Stimulated activated naive CD8-positive, alpha-beta T cell treated with anti-CD3 and anti-CD28 coated beads, Interleukin-15, Interleukin-2, amounts not matched to agents 100 ng/mL and 50 ng/mL, for 24 hours (primary cell): Measurements from ENCODE around the gene RHBG.

ENCODE experiments used
- H3K27ac Mint-ChIP-seq: one replicate; pipeline ENCODE4 v1.8.0; 2021; ENCODE audit warnings: mild to moderate bottlenecking, mixed read lengths
- H3K27me3 Mint-ChIP-seq: one replicate; pipeline ENCODE4 v1.8.0; 2021; ENCODE audit warnings: mixed read lengths
- H3K36me3 Mint-ChIP-seq: one replicate; pipeline ENCODE4 v1.8.0; 2021; ENCODE audit warnings: low read depth, mixed read lengths
- H3K4me1 Mint-ChIP-seq: one replicate; pipeline ENCODE4 v1.8.0; 2021; ENCODE audit warnings: low read depth, mixed read lengths
- H3K4me3 Mint-ChIP-seq: one replicate; pipeline ENCODE4 v1.8.0; 2021; ENCODE audit warnings: mild to moderate bottlenecking, mixed read lengths
- H3K9me3 Mint-ChIP-seq: one replicate; pipeline ENCODE4 v1.8.0; 2021; ENCODE audit warnings: mixed read lengths

RHBG gene

DNA sequence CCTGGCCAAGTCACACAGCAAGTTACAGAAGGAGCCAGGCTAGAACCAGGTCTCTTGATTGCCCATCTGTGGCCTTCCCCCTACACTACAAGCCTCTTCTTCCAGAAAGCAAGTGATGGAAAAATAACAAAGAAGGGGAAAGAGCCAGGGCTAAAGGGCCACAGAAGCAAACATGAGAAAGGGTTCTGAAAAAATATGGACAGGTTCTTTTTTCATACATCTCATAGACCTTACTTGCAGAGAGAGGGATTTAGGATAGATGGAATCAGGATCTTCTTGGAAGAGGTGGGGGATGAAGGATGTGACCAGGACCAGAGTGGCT lies 3.2 kb downstream of the RHBG start:
- Mint-ChIP-seq H3K9me3 (no peaks in the 10 kb centered on the region), H3K27me3 (peaks cover 58% of the 10 kb centered on the region), H3K4me3 (no peak overlapping the region), H3K4me1 (no peaks in the 10 kb centered on the region), H3K36me3 (no peaks in the 10 kb centered on the region), H3K27ac (no peak overlapping the region)

DNA sequence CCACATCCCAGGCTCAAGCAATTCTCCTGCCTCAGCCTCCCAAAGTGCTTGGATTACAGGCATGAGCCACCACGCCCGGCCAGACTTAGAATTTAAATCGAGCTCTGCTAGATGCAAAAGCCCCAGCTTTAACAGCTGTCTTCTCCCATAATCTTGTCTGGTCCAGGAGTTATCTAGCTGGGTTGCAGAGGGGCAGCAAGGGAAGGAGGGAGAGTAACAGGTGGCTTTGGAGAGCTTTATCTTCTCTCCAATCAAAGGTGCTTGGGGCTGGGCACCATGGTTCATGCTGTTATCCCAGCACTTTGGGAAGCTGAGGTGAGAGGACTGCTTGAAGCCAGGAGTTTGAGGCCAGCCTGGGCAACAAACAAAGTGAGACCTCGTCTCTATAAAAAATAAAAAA lies 3.9 kb downstream of the RHBG start:
- H3K9me3 Mint-ChIP-seq, result no peaks in the 10 kb centered on the region
- H3K4me3 Mint-ChIP-seq, result no peak overlapping the region
- no peaks in the 10 kb centered on the region for H3K4me1 Mint-ChIP-seq
- H3K36me3 Mint-ChIP-seq, result no peaks in the 10 kb centered on the region
- H3K27ac Mint-ChIP-seq, result no peak overlapping the region
- H3K27me3 Mint-ChIP-seq, result peaks cover 57% of the 10 kb centered on the region

DNA sequence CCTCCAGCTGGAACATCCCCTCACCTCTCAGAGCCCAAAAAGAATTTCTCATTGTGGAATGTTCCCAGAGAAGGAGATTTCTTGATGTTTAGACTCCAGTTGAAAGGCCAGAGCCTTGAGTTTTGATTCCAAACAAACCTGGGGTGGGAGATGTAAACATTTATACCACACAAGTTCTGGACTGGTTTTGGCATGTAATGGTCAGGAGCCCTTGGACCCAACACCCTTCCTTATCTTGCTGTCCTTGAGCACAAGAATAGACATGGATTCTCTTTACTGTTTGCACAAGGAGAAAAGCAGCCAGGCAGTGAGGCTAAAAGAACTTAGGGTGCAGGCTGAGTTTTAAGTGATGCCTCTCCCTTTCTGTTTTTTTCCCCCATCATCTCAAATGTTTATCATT lies 4.5 kb downstream of the RHBG start:
- Mint-ChIP-seq H3K4me1 (no peaks in the 10 kb centered on the region), H3K27me3 (peaks cover 51% of the 10 kb centered on the region), H3K27ac (no peak overlapping the region), H3K4me3 (no peak overlapping the region), H3K9me3 (no peaks in the 10 kb centered on the region), H3K36me3 (no peaks in the 10 kb centered on the region)

DNA sequence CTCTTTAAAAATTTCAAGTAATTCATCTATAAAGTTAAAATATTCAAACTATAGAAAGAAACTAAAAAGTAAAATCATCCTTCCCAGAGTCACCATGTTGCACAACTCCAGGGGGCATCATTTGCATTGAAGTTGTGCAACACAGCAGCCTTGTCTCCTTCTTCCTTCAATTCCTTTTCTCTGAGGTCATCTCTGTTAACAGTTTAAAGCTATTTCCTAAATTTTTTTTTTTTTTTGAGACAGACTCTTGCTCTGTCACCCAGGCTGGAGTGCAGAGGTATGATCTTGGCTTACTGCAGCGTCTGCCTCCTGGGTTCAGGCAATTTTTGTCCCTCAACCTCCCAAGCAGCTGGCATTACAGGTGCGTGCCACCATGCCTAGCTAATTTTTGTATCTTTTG lies 7.1 kb downstream of the RHBG start:
- Mint-ChIP-seq H3K4me1 (no peaks in the 10 kb centered on the region), H3K36me3 (no peaks in the 10 kb centered on the region), H3K4me3 (no peak overlapping the region), H3K27me3 (peaks cover 43% of the 10 kb centered on the region), H3K27ac (no peak overlapping the region), H3K9me3 (no peaks in the 10 kb centered on the region)

DNA sequence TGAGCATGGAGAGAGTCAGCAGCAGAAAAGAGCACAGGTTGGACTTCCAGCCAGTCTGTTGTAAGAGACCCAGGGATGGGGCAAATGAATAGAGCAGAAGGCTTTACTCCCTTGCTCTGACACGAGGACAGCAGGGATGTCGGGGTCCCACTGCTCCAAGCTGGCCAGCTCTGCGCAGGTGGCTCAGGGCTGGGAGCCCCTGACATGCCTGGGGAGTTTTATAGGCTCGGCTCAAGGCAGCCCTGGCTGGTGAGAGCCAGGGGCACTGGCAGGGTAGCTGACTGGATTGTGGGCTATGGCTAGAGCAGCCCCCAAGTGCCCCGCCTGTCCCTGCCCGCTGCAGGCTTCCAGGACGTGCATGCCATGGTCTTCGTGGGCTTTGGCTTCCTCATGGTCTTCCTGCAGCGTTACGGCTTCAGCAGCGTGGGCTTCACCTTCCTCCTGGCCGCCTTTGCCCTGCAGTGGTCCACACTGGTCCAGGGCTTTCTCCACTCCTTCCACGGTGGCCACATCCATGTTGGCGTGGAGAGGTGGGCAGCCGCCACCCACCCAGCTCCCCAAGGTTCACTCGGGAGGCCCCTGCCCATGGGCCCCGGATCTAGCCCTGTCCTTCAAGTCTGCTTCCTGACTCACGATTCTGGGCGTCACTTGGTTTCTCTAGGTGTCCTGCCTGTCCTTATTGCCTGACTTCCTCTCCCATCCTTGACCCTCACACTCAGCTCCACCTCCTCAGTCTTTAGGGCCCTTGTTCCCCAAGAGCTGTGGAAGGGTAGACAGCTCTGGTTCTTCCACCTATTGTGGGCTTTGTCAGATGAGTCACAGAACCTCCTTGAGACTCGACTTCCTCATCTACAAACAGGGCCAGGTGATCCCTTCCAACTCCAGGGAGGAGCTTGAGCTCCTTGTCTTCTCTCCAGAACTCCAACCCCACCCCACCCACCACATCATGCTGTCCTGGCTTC lies 8.2 kb downstream of the RHBG start:
- Mint-ChIP-seq H3K9me3 (no peaks in the 10 kb centered on the region), H3K27me3 (peaks cover 33% of the 10 kb centered on the region), H3K27ac (no peak overlapping the region), H3K4me1 (no peaks in the 10 kb centered on the region), H3K36me3 (no peaks in the 10 kb centered on the region), H3K4me3 (no peak overlapping the region)

DNA sequence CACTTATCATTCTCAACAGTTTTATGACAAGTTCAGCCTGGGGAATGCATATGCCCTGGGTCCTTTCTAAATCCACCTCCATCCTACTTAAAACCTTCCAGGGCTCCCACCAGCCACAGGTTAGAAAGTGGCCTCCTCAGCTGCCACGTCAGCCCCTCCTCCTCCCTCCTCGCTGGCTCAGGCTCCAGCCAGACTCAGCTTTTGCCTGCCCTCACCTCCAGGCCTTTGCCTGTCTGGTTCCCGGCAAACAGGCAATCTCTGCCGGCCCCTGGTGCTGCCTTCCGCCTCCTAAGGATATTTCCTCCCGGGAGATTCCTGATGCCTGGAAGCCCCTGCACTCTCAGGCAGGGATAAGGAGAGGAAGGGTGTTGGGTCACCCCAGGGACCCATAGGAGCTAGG lies 9.5 kb downstream of the RHBG start:
- Mint-ChIP-seq H3K9me3 (no peaks in the 10 kb centered on the region), H3K27ac (no peak overlapping the region), H3K4me3 (no peak overlapping the region), H3K36me3 (no peaks in the 10 kb centered on the region), H3K4me1 (no peaks in the 10 kb centered on the region), H3K27me3 (peaks cover 20% of the 10 kb centered on the region)

DNA sequence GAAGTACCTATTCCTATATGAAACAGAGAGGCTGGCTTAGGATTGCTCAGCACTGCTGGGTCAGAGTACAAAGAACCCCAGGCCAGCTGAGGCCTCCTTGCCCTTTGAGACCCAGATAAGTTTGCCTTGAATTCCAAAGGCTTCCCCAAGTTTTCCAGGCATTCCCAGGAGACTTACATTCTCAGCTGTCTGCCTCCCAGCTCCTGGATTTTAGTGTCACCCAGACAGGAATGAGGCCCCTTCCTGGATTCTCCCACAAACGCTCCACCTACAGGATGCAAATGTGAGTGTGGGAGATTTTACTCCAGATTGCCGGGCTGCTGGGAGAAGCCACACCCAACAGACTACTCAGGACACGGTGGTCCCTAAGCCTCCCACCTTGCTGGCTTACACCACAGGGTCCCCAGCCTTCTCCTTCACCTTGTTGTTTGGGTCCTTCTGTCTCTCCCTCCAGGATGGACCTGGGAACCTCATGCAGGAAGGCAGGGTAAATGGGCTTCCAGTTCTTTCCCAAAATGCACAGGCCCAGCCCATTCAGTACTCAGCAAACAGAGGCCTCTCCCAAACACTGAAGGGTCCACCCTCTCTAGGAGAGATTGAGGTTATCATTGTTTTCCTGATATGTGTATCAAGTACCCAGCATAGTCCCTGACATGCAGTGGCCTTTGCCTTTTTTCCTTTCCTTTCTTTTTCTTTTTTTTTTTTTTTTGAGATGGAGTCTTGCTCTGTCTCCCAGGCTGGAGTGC lies 10.6 kb downstream of the RHBG start:
- H3K4me3 Mint-ChIP-seq, result no peak overlapping the region
- no peaks in the 10 kb centered on the region for H3K36me3 Mint-ChIP-seq
- no peaks in the 10 kb centered on the region for H3K4me1 Mint-ChIP-seq
- no peaks in the 10 kb centered on the region for H3K9me3 Mint-ChIP-seq
- H3K27me3 Mint-ChIP-seq, result peaks cover 11% of the 10 kb centered on the region
- no peak overlapping the region for H3K27ac Mint-ChIP-seq

DNA sequence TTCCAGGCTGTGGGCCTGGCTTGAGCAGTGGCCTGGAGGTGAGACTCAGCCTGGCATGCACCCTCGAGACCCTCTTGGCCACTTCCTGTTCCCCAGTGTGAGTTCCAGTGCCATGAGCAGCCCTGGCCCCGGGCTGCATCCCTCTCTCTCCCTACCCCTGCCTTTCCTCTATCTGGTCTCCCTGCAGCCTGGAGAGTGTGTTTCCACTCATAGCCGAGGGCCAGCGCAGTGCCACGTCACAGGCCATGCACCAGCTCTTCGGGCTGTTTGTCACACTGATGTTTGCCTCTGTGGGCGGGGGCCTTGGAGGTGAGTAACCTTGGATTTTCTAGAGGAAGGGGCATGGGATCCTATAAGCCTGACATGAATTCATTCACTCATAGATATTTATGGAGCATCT lies 13.6 kb downstream of the RHBG start:
- Mint-ChIP-seq H3K4me1 (peaks cover 5% of the 10 kb centered on the region), H3K4me3 (no peak overlapping the region), H3K36me3 (no peaks in the 10 kb centered on the region), H3K27ac (no peak overlapping the region), H3K27me3 (peaks cover 12% of the 10 kb centered on the region), H3K9me3 (no peaks in the 10 kb centered on the region)

DNA sequence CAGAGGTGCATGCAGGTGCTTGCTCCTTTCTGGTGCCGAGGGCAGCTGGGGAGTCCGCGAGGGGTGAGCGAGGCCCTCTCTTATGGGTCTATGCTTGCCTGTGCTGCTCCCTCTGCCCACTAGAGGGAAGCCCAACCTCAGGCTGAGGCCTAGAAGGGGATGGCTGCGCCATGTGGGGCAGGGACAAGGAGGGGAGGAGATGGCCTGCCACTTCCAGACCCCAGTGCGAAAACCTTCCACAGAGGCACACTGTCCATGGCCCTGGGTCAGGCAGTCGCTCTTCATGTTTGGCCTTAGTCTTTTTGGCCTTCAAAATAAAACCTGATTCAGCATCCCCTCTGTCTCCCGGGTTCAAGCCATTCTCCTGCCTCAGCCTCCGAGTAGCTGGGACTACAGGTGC lies 14.0 kb downstream of the RHBG start:
- H3K4me1 Mint-ChIP-seq, result peaks cover 5% of the 10 kb centered on the region

DNA sequence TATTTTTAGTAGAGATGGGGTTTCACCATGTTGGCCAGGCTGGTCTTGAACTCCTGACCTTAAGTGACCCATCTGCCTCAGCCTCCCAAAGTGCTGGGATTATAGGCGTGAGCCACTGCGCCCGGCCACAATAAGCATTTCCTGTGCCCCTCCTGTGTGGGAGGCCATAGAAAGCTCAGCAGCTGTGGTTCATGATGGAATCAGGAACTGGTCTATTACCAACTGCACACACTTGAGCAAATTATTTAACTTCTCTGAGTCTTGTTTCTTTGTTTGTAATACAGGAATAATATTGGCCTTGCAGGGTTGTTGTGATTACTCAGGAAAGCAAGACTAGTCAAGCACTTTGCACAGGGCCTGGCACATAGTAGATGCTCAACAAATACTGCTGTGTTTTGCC lies 15.0 kb downstream of the RHBG start:
- no peak overlapping the region for H3K4me3 Mint-ChIP-seq

More for the DNA sequence above, 14.0 kb downstream of the RHBG start:
- no peak overlapping the region for H3K4me3 Mint-ChIP-seq
- H3K36me3 Mint-ChIP-seq, result no peaks in the 10 kb centered on the region
- H3K27me3 Mint-ChIP-seq, result peaks cover 15% of the 10 kb centered on the region
- H3K27ac Mint-ChIP-seq, result no peak overlapping the region
- no peaks in the 10 kb centered on the region for H3K9me3 Mint-ChIP-seq

DNA sequence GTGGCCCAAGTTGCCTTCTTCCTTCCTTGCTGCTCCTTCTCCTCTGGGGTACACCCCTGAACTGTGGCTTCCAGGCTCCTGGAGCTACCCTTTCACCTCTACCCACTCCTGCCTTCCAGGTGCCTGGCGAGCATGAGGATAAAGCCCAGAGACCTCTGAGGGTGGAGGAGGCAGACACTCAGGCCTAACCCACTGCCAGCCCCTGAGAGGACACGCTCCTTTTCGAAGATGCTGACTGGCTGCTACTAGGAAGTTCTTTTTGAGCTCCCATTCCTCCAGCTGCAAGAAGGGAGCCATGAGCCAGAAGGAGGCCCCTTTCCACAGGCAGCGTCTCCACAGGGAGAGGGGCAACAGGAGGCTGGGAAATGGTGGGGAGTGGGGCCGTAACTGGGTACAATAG lies 15.6 kb downstream of the RHBG start:
- H3K4me1 Mint-ChIP-seq, result peaks cover 5% of the 10 kb centered on the region
- peaks cover 28% of the 10 kb centered on the region for H3K27me3 Mint-ChIP-seq
- no peak overlapping the region for H3K27ac Mint-ChIP-seq
- no peak overlapping the region for H3K4me3 Mint-ChIP-seq
- no peaks in the 10 kb centered on the region for H3K9me3 Mint-ChIP-seq
- H3K36me3 Mint-ChIP-seq, result no peaks in the 10 kb centered on the region

More for the DNA sequence above, 15.0 kb downstream of the RHBG start:
- Mint-ChIP-seq H3K27ac (no peak overlapping the region), H3K4me1 (peaks cover 5% of the 10 kb centered on the region), H3K9me3 (no peaks in the 10 kb centered on the region), H3K36me3 (no peaks in the 10 kb centered on the region), H3K27me3 (peaks cover 22% of the 10 kb centered on the region)

DNA sequence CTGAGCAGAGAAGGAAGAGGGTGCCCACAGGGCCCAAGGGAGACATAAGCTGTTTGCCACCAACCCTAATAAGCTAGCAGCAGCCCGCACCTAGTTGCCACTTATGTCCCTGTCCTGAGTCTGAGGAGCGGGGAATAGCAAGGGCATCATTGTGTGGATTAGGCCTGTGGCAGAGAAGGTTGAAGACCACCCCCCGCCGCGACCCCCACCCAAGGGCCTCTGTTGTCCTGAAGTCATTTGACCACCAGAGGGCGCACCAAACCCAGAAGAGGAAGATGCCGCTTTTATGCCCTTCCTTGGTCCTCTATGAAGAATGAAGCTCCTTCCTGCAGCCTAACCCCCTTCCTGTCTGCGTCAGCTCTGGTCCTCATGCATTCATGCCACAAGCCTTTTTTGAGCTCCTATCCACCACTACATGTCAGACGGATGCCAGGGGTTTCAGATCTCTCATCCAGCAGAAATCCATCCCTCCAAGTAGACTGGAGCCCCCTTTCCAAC lies 16.6 kb downstream of the RHBG start:
- Mint-ChIP-seq H3K4me3 (no peak overlapping the region), H3K27ac (no peak overlapping the region), H3K36me3 (no peaks in the 10 kb centered on the region), H3K27me3 (peaks cover 35% of the 10 kb centered on the region), H3K9me3 (no peaks in the 10 kb centered on the region), H3K4me1 (peaks cover 5% of the 10 kb centered on the region)

DNA sequence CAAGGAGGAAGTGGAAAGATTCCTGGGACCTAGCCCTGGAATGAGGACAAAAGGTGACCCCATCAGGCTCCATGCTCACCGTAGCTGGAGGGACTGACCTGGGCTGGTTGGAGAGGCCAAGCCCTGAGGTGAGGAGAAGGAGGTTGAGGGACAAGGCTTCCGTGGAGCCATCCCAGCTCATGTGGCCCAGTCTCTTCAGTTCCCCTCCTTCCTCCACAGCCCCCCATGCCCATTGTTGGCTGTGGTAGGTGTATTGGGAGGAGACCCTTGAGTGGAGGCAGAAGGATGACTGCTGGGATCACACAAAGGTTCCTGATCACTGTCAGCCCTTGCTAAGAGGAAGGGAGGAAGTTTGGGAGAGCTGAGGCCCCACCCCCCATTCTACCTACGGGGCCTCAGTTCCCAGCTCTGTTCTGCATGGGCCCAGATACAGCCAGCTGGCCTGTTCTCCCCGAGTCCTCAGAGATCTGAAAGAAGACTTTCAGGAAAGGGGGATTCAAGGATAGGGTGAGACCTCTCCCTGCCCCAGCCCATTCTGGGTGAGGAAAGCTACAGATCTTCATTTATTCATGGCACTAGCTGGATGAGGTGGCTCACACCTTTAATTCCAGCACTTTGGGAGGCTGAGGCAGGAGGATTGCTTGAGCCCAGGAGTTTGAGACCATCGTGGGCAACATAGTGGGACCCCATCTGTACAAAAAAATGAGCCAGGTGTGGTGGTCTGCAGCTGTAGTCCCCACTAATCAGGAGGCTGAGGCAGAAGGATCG lies 17.3 kb downstream of the RHBG start:
- H3K9me3 Mint-ChIP-seq, result no peaks in the 10 kb centered on the region
- no peak overlapping the region for H3K27ac Mint-ChIP-seq
- H3K27me3 Mint-ChIP-seq, result peaks cover 38% of the 10 kb centered on the region
- H3K4me1 Mint-ChIP-seq, result peaks cover 5% of the 10 kb centered on the region
- H3K4me3 Mint-ChIP-seq, result no peak overlapping the region
- no peaks in the 10 kb centered on the region for H3K36me3 Mint-ChIP-seq

DNA sequence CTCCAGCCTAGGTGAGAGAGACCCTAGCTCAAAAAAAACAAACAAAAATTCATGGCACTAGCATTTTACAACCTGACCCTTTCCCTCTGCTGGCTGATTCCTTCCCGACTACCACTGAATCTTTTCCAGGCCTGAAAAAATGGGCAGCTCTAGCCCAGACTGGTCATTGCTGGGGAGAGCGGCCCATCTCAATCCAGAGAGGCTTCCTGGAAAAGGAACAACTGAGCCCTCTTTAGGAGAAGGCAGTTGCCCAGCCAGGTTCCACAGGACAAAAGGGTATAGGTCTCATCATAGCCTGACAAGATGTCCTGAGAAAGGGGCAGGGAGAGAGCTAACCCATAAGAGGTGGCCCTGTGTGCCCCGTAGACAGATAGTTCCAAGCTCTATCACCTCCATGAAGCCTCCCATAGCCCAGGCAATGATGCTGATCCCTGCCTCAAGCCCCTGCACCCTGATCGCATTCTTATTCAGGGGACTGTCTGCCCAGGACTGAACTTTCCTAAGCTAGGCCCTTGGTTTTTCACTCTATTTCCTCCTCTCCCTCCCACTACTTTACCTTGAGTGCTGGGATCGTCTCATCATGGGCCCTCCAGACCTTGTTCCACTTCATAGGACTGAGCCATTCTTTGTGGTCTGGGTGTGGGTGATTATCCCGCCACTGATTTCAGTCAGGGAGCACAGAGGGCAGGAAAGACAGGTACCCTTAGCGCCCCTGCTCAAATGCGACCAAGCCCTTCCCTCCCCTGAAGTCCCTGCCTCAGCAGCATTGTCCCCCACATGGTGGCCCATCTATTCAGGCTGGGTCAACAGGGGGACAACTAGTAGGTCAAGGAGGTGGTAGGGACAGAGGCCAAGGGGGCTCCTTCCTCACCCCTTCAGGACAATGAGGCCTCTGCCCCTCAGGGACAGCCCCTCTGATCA lies 18.2 kb downstream of the RHBG start:
- Mint-ChIP-seq H3K27me3 (peaks cover 38% of the 10 kb centered on the region), H3K4me1 (peaks cover 5% of the 10 kb centered on the region)

More for the DNA sequence above, 18.2 kb downstream of the RHBG start:
- no peaks in the 10 kb centered on the region for H3K9me3 Mint-ChIP-seq
- H3K4me3 Mint-ChIP-seq, result no peak overlapping the region
- H3K27ac Mint-ChIP-seq, result no peak overlapping the region
- H3K36me3 Mint-ChIP-seq, result no peaks in the 10 kb centered on the region
